Neutrophil (primary cell): Measurements from ENCODE around the gene PHKA2.

Source experiments
- H3K27ac ChIP-seq: fragments of 200-600 bp; sonication (generic); 2 replicates; pipeline ENCODE4 v1.5.1; 2016; ENCODE audit warnings: mild to moderate bottlenecking, moderate library complexity
- H3K27me3 ChIP-seq: fragments of 200-600 bp; sonication (generic); 2 replicates; pipeline ENCODE4 v1.6.0; 2016; ENCODE audit warnings: mild to moderate bottlenecking
- H3K36me3 ChIP-seq: fragments of 200-600 bp; sonication (generic); 2 replicates; pipeline ENCODE4 v1.5.1; 2017
- H3K4me1 ChIP-seq, 2 experiments: fragments of 200-600 bp in 1 of 2; sonication (generic) in 1 of 2; 1 replicate in 1 of 2; 2 replicates in 1 of 2; pipeline versions ENCODE4 v1.5.1 to v1.6.1; 2013 to 2016; ENCODE audit warnings: low read depth in 1 of 2, low read length in 1 of 2, mild to moderate bottlenecking in 1 of 2, moderate library complexity in 1 of 2; ENCODE audit not compliant: control insufficient read depth in 1 of 2, insufficient read depth in 1 of 2
- H3K4me3 ChIP-seq, 2 experiments: fragments of 200-600 bp in 1 of 2; sonication (generic) in 1 of 2; 1 replicate in 1 of 2; 2 replicates in 1 of 2; pipeline ENCODE4 v1.5.1; 2013 to 2016; ENCODE audit warnings: low read depth in 1 of 2, low read length in 1 of 2, mild to moderate bottlenecking in 1 of 2, moderate library complexity in 1 of 2
- H3K9me3 ChIP-seq: fragments of 200-600 bp; sonication (generic); 2 replicates; pipeline ENCODE4 v1.5.1; 2016
- CTCF ChIP-seq: fragments of 200-600 bp; sonication (generic); IDR thresholded peaks from 2 replicates; pipeline ENCODE4 v1.5.1; 2016; ENCODE audit warnings: antibody characterized with exemption

Gene PHKA2

GRCh38 chrX:18971506-18971905, 12.4 kb downstream of the PHKA2 start:
- H3K36me3 ChIP-seq, result no peaks in the 10 kb centered on the region
- H3K9me3 ChIP-seq, result no peaks in the 10 kb centered on the region
- H3K27ac ChIP-seq, result no peak overlapping the region
- TF ChIP-seq CTCF, result no peak
- no peaks in the 10 kb centered on the region for H3K27me3 ChIP-seq
- H3K4me1 ChIP-seq, result no peaks in the 10 kb centered on the region
- no peak overlapping the region for H3K4me3 ChIP-seq

GRCh38 chrX:18970465-18970864, 13.4 kb downstream of the PHKA2 start:
- Histone ChIP-seq H3K27ac (no peak overlapping the region), H3K4me3 (no peak overlapping the region), H3K4me1 (no peaks in the 10 kb centered on the region), H3K36me3 (no peaks in the 10 kb centered on the region), H3K27me3 (no peaks in the 10 kb centered on the region), H3K9me3 (no peaks in the 10 kb centered on the region)
- TF ChIP-seq CTCF, result no peak

GRCh38 chrX:18966624-18967023, 17.3 kb downstream of the PHKA2 start:
- no peak overlapping the region for H3K4me3 ChIP-seq
- no peak for TF ChIP-seq CTCF

GRCh38 chrX:18964901-18965300, 19.0 kb downstream of the PHKA2 start:
- TF ChIP-seq CTCF, result no peak
- Histone ChIP-seq H3K36me3 (no peaks in the 10 kb centered on the region), H3K4me1 (peaks cover 42 to 44% of the 10 kb centered on the region in 2 experiments), H3K4me3 (no peak overlapping the region), H3K27ac (peak overlapping the region; percentile 5), H3K27me3 (no peaks in the 10 kb centered on the region), H3K9me3 (no peaks in the 10 kb centered on the region)

More at GRCh38 chrX:18966624-18967023, 17.3 kb downstream of the PHKA2 start:
- H3K27ac ChIP-seq, result no peak overlapping the region
- H3K9me3 ChIP-seq, result no peaks in the 10 kb centered on the region
- H3K27me3 ChIP-seq, result no peaks in the 10 kb centered on the region
- H3K36me3 ChIP-seq, result no peaks in the 10 kb centered on the region
- peaks cover 27% of the 10 kb centered on the region in 2 experiments for H3K4me1 ChIP-seq

GRCh38 chrX:18964026-18964425, 19.9 kb downstream of the PHKA2 start:
- H3K36me3 ChIP-seq, result no peaks in the 10 kb centered on the region
- H3K4me3 ChIP-seq, result no peak overlapping the region
- peaks cover 51 to 53% of the 10 kb centered on the region in 2 experiments for H3K4me1 ChIP-seq
- no peaks in the 10 kb centered on the region for H3K27me3 ChIP-seq
- H3K9me3 ChIP-seq, result no peaks in the 10 kb centered on the region
- TF ChIP-seq CTCF, result no peak
- H3K27ac ChIP-seq, result no peak overlapping the region

- no peak for TF ChIP-seq CTCF
- Histone ChIP-seq H3K27me3 (no peaks in the 10 kb centered on the region), H3K4me1 (peaks cover 60 to 68% of the 10 kb centered on the region in 2 experiments), H3K27ac (peak overlapping the region; percentile 80), H3K36me3 (no peaks in the 10 kb centered on the region), H3K9me3 (no peaks in the 10 kb centered on the region), H3K4me3 (peak overlapping the region in 1 of 2 experiments; percentile 32)
Observed at GRCh38 chrX:18962329-18962728, 21.6 kb downstream of the PHKA2 start.
